DMS 273 treated with DMSO at 0.1 percent for 48 hours (cell line): ENCODE data around the gene RYR2.

Source experiments
- DNase-seq: peaks from one replicate; lab custom pipeline; 2025; lab: John Stamatoyannopoulos, UW

Gene RYR2

GRCh38 chr1:237032029-237032428 is 10.0 kb upstream of the RYR2 start:
- no peak for DNase-seq

GRCh38 chr1:237033061-237033460 is 8.9 kb upstream of the RYR2 start:
- no peak for DNase-seq

GRCh38 chr1:237033804-237034203 is 8.2 kb upstream of the RYR2 start:
- DNase-seq, result no peak

GRCh38 chr1:237035759-237036158 is 6.2 kb upstream of the RYR2 start:
- no peak for DNase-seq

- DNase-seq, result no peak
Observed at GRCh38 chr1:237038211-237038610, 3.8 kb upstream of the RYR2 start.

- DNase-seq, result no peak
Observed at GRCh38 chr1:237040823-237041222, 1.2 kb upstream of the RYR2 start.

- no peak for DNase-seq
Observed at GRCh38 chr1:237041461-237041794, 556 bp upstream of the RYR2 start.

GRCh38 chr1:237042526-237042891 is 525 bp downstream of the RYR2 start:
- no peak for DNase-seq

- no peak for DNase-seq
Observed at GRCh38 chr1:237042892-237043576, 1.1 kb downstream of the RYR2 start.

GRCh38 chr1:237043846-237044636 is 2.1 kb downstream of the RYR2 start:
- no peak for DNase-seq

- DNase-seq, result no peak
Observed at GRCh38 chr1:237045278-237046016, 3.5 kb downstream of the RYR2 start.

GRCh38 chr1:237048803-237049202 is 6.8 kb downstream of the RYR2 start:
- no peak for DNase-seq

- no peak for DNase-seq
Observed at GRCh38 chr1:237050185-237050584, 8.2 kb downstream of the RYR2 start.

GRCh38 chr1:237050915-237051314 is 8.9 kb downstream of the RYR2 start:
- DNase-seq, result no peak

GRCh38 chr1:237054313-237054712 is 12.3 kb downstream of the RYR2 start:
- no peak for DNase-seq

GRCh38 chr1:237058470-237058869 is 16.5 kb downstream of the RYR2 start:
- no peak for DNase-seq

- DNase-seq, result no peak
Observed at GRCh38 chr1:237059244-237059643, 17.3 kb downstream of the RYR2 start.

GRCh38 chr1:237062976-237063375 is 21.0 kb downstream of the RYR2 start:
- DNase-seq, result no peak

- no peak for DNase-seq
Observed at GRCh38 chr1:237065903-237066302, 23.9 kb downstream of the RYR2 start.

GRCh38 chr1:237070519-237070918 is 28.5 kb downstream of the RYR2 start:
- no peak for DNase-seq

GRCh38 chr1:237071641-237072420 is 29.8 kb downstream of the RYR2 start:
- no peak for DNase-seq

GRCh38 chr1:237074371-237075117 is 32.6 kb downstream of the RYR2 start:
- no peak for DNase-seq
